HepG2 (cell line): ENCODE data around the gene TRPV5. TPM values are rescaled to one million over a fixed set of nuclear protein-coding genes. Genes with fewer than 3 reads are reported as not detected.

Source experiments
- ATAC-seq: fragments of 200-7000 bp; cut with Tn5 transposase; 3 replicates; pipeline ENCODE4 v1.9.1; 2020; ENCODE audit warnings: mild to moderate bottlenecking, moderate library complexity
- BruUV-seq: library from RNA; stranded (reverse); fragments of 400-500 nt; replicated peaks from 2 replicates; lab custom pipeline; 2021; lab: Mats Ljungman, UMichigan
- CTCF ChIA-PET: fragments of 300-600 bp; formaldehyde crosslinking; extraction: SDS; loops from one replicate; lab custom pipeline; 2021; ENCODE audit warnings: low total read pairs, inconsistent platforms, low intra/inter-chr PET ratio; lab: Yijun Ruan, JAX
- POLR2A ChIA-PET: fragments of 350-600 bp; sonication (Branson Sonifier 250); formaldehyde crosslinking; loops from one replicate; lab custom pipeline; 2020; ENCODE audit warnings: antibody characterized with exemption, inconsistent platforms; lab: Yijun Ruan, JAX
- DNase-seq: peaks from one replicate; pipeline ENCODE4 v3.0.0-alpha.2; 2015; ENCODE audit warnings: low spot score
- FAIRE-seq: peaks from 3 replicates; lab custom pipeline; 2011; peaks lifted over from hg19 to GRCh38; lab: Jason Lieb, UNC
- H2AFZ ChIP-seq: one replicate; pipeline ENCODE4 v1.6.1; 2011; ENCODE audit warnings: low read length, inconsistent platforms
- H3K27ac ChIP-seq: fragments of 300-600 bp; 3 replicates; pipeline ENCODE4 v1.8.0; 2011; ENCODE audit warnings: mixed run types, mild to moderate bottlenecking, mixed read lengths, low read length, inconsistent platforms; ENCODE audit not compliant: insufficient read depth; ENCODE audit errors: extremely low read length
- H3K27me3 ChIP-seq, 2 experiments: fragments of 200-600 bp in 1 of 2; 2 replicates in 1 of 2; 3 replicates in 1 of 2; pipeline versions ENCODE4 v1.6.0 to v1.8.0; 2011; ENCODE audit warnings: low read length in 2 of 2, mild to moderate bottlenecking in 2 of 2, moderate library complexity in 2 of 2, inconsistent platforms in 1 of 2; ENCODE audit not compliant: insufficient read depth in 2 of 2, control insufficient read depth in 1 of 2
- H3K36me3 ChIP-seq, 2 experiments: fragments of 200-600 bp in 1 of 2; replicated peaks in 1 of 2; 2 replicates in 1 of 2; 3 replicates in 1 of 2; pipeline versions ENCODE4 v1.5.1 to v1.8.0; 2011; ENCODE audit warnings: low read length in 2 of 2, inconsistent platforms in 1 of 2; ENCODE audit not compliant: insufficient read depth in 2 of 2, control insufficient read depth in 1 of 2
- H3K4me1 ChIP-seq: 2 replicates; pipeline ENCODE4 v1.5.1; 2012; ENCODE audit warnings: low read length, inconsistent platforms; ENCODE audit not compliant: insufficient read depth
- H3K4me2 ChIP-seq: 2 replicates; pipeline ENCODE4 v1.6.0; 2011; ENCODE audit warnings: low read depth, low read length, inconsistent platforms
- H3K4me3 ChIP-seq, 3 experiments: fragments of 200-600 bp in 1 of 3; sonication (generic), shearing (Covaris generic) in 1 of 3; replicated peaks in 1 of 3; 2 replicates each; pipeline ENCODE4 v1.5.1; 2011 to 2016; ENCODE audit warnings: low read length in 3 of 3, inconsistent platforms in 2 of 3, low read depth in 2 of 3, mild to moderate bottlenecking in 2 of 3, control low read depth in 1 of 3, mixed read lengths in 1 of 3; ENCODE audit not compliant: insufficient read depth in 1 of 3
- H3K79me2 ChIP-seq: one replicate; pipeline ENCODE4 v1.6.1; 2011; ENCODE audit warnings: low read length, inconsistent platforms; ENCODE audit not compliant: insufficient read depth
- H3K9ac ChIP-seq: 2 replicates; pipeline ENCODE4 v1.6.0; 2011; ENCODE audit warnings: mild to moderate bottlenecking, low read depth, low read length, inconsistent platforms; ENCODE audit not compliant: insufficient read depth
- H3K9me3 ChIP-seq: 2 replicates; pipeline ENCODE4 v1.5.1; 2012; ENCODE audit warnings: mild to moderate bottlenecking, low read length
- H4K20me1 ChIP-seq: 2 replicates; pipeline ENCODE4 v1.6.0; 2011; ENCODE audit warnings: inconsistent platforms, mild to moderate bottlenecking, low read length, moderate library complexity; ENCODE audit not compliant: insufficient read depth
- CREB1 ChIP-seq, 2 experiments: fragments of 450-650 bp in 1 of 2; IDR thresholded peaks; 2 replicates each; pipeline ENCODE4 v1.6.1; 2016 to 2017; ENCODE audit warnings: control low read depth in 1 of 2, mild to moderate bottlenecking in 1 of 2, missing compliant biosample characterization in 1 of 2, missing genetic modification characterization in 1 of 2
- FOSL1 ChIP-seq: sonication (generic); formaldehyde crosslinking; IDR thresholded peaks from 2 replicates; pipeline ENCODE4 v1.9.0; 2021; ENCODE audit warnings: missing genetic modification reagents, borderline replicate concordance
- GLI4 ChIP-seq: sonication (generic); formaldehyde crosslinking; IDR thresholded peaks from 2 replicates; pipeline ENCODE4 v1.5.1; 2020; ENCODE audit warnings: missing genetic modification reagents, mild to moderate bottlenecking, moderate library complexity, borderline replicate concordance
- KDM2A ChIP-seq: sonication (generic); formaldehyde crosslinking; IDR thresholded peaks from 2 replicates; pipeline ENCODE4 v1.4.0; 2020; ENCODE audit warnings: low read depth, missing genetic modification reagents, borderline replicate concordance
- MTF2 ChIP-seq: sonication (generic); formaldehyde crosslinking; IDR thresholded peaks from 2 replicates; pipeline ENCODE4 v1.5.0; 2020; ENCODE audit warnings: missing genetic modification reagents, borderline replicate concordance
- NFE2L2 ChIP-seq: fragments of 150-350 bp; IDR thresholded peaks from 2 replicates; pipeline ENCODE4 v1.6.1; 2014; ENCODE audit warnings: low read length
- RARA ChIP-seq: IDR thresholded peaks from 2 replicates; pipeline ENCODE4 v1.6.1; 2016; ENCODE audit warnings: missing genetic modification reagents, missing compliant biosample characterization
- SMAD9 ChIP-seq: sonication (generic); formaldehyde crosslinking; IDR thresholded peaks from 2 replicates; pipeline ENCODE4 v1.5.1; 2020; ENCODE audit warnings: mild to moderate bottlenecking, missing genetic modification reagents
- ZBTB14 ChIP-seq: sonication (generic); formaldehyde crosslinking; IDR thresholded peaks from 2 replicates; pipeline ENCODE4 v1.4.0; 2020; ENCODE audit warnings: missing genetic modification reagents
- ZNF160 ChIP-seq: sonication (generic); formaldehyde crosslinking; IDR thresholded peaks from 2 replicates; pipeline ENCODE4 v1.8.0; 2022; ENCODE audit warnings: mild to moderate bottlenecking, inconsistent platforms, missing genetic modification reagents
- ZNF235 ChIP-seq: sonication (generic); formaldehyde crosslinking; IDR thresholded peaks from 2 replicates; pipeline ENCODE4 v1.8.1; 2023; ENCODE audit warnings: mild to moderate bottlenecking, missing genetic modification reagents, borderline replicate concordance
- ZNF343 ChIP-seq: sonication (generic); formaldehyde crosslinking; IDR thresholded peaks from 2 replicates; pipeline ENCODE4 v1.4.0; 2020; ENCODE audit warnings: mild to moderate bottlenecking, missing genetic modification reagents
- ZNF570 ChIP-seq: sonication (generic); formaldehyde crosslinking; IDR thresholded peaks from 2 replicates; pipeline ENCODE4 v1.4.0; 2020; ENCODE audit warnings: mild to moderate bottlenecking, missing genetic modification reagents, borderline replicate concordance
- ZNF839 ChIP-seq: sonication (generic); formaldehyde crosslinking; IDR thresholded peaks from 2 replicates; pipeline ENCODE4 v1.4.0; 2020; ENCODE audit warnings: missing genetic modification reagents, mild to moderate bottlenecking, borderline replicate concordance
- ZSCAN31 ChIP-seq: sonication (generic); formaldehyde crosslinking; IDR thresholded peaks from 2 replicates; pipeline ENCODE4 v1.5.0; 2020; ENCODE audit warnings: low read depth, mild to moderate bottlenecking, missing genetic modification reagents
- WGBS: methylation state at CpG from one replicate; pipeline ENCODE4 v1.1.6; 2017; ENCODE audit warnings: low lambda C conversion rate; 5-methylcytosine and 5-hydroxymethylcytosine counted together
- in situ Hi-C: cut with HindIII; loops from 2 replicates; pipeline ENCODE4 v1.10.0; 2017; ENCODE audit warnings: low pct_unique_long_range_greater_than_20kb; ENCODE audit not compliant: extremely low pct_ligation_motif_present
- intact Hi-C: fragments of 100-400 bp; cut with micrococcal nuclease; formaldehyde crosslinking; loops from one replicate; pipeline ENCODE4 v1.10.0; 2022; ENCODE audit not compliant: unreplicated experiment
- polyA plus RNA-seq, 8 experiments: library from polyadenylated mRNA; depleted of rRNA in 3 of 8; stranded (reverse) in 7 of 8; unstranded in 1 of 8; fragments of >200 nt; fragmentation: Illumina TruSeq in 4 of 8; extraction: Trizol in 4 of 8; gene quantifications; 2 replicates each; pipeline versions ENCODE4 v1.2.1 to v1.2.3, GENCODE V29; 2011 to 2016; ENCODE audit warnings: low read depth in 4 of 8, missing spikeins in 1 of 8, mixed read lengths in 1 of 8; ENCODE audit not compliant: insufficient read depth in 1 of 8
- total RNA-seq, 5 experiments: library from RNA; depleted of rRNA; stranded (reverse); fragments of >200 nt; fragmentation: Illumina TruSeq; extraction: Trizol; gene quantifications; 2 replicates each; pipeline ENCODE4 v1.2.3, GENCODE V29; 2016; ENCODE audit warnings: low read depth in 1 of 5

The TRPV5 gene
- total and polyA plus RNA-seq, 2 of the 13 experiments (the other 11 are each of a cell fraction or from before 2014, with no cell fraction given) = not detected

- no peak for FAIRE-seq
- POLR2A ChIA-PET = no interaction called here
- Histone ChIP-seq H3K36me3 (no peaks in the 10 kb centered on the region), H3K4me1 (no peaks in the 10 kb centered on the region), H3K9me3 (no peaks in the 10 kb centered on the region), H3K4me2 (no peak overlapping the region), H4K20me1 (no peaks in the 10 kb centered on the region), H3K27ac (no peak overlapping the region), H3K9ac (no peak overlapping the region), H3K4me3 (no peak overlapping the region), H3K79me2 (no peaks in the 10 kb centered on the region), H2AFZ (no peak overlapping the region), H3K27me3 (0 out of 5 replicates have a peak, but pooled peaks cover 0 to 1% of the 10 kb centered on the region in 2 experiments)
- CTCF ChIA-PET = no interaction called here
- BruUV-seq = no TSS peak
- intact Hi-C loops = no loop called here
- TF ChIP-seq ZNF570 (CRISPR knock-in tag) (no peak), CREB1 (IDR thresholded peaks at IDR 0.05) (no peak), CREB1 (CRISPR knock-in tag; IDR thresholded peaks at IDR 0.05) (no peak), ZSCAN31 (CRISPR knock-in tag) (no peak), RARA (CRISPR knock-in tag) (no peak)
- WGBS = 0% methylated on average over 3 of the region's 3 CpGs
- ATAC-seq = no peak
- DNase-seq = no peak
- in situ Hi-C loops = no loop called here
Observed at GRCh38 chr7:142913051-142913450, 20.5 kb downstream of the TRPV5 start.

GRCh38 chr7:142910481-142910880 lies 23.1 kb downstream of the TRPV5 start:
- no peaks in the 10 kb centered on the region; the same call in 1 of the 2 replicates for H3K9me3 ChIP-seq
- H4K20me1 ChIP-seq = no peaks in the 10 kb centered on the region
- 0 out of 5 replicates have a peak, but pooled peaks cover 0 to 1% of the 10 kb centered on the region in 2 experiments for H3K27me3 ChIP-seq
- ATAC-seq (no peak), DNase-seq (no peak), FAIRE-seq (no peak)
- no peak overlapping the region for H3K27ac ChIP-seq
- 2% methylated on average over 2 of the region's 2 CpGs for WGBS
- H3K4me1 ChIP-seq = no peaks in the 10 kb centered on the region
- ChIA-PET CTCF (no interaction called here), POLR2A (no interaction called here)
- H3K4me3 ChIP-seq = no peak overlapping the region
- intact Hi-C loops = no loop called here
- no peak overlapping the region for H2AFZ ChIP-seq
- no TSS peak for BruUV-seq
- no peaks in the 10 kb centered on the region for H3K36me3 ChIP-seq
- H3K4me2 ChIP-seq = no peak overlapping the region
- in situ Hi-C loops = no loop called here
- no peaks in the 10 kb centered on the region for H3K79me2 ChIP-seq
- H3K9ac ChIP-seq = no peak overlapping the region
- TF ChIP-seq ZBTB14 (CRISPR knock-in tag) (no peak), ZNF839 (CRISPR knock-in tag) (no peak), MTF2 (CRISPR knock-in tag) (no peak), ZNF235 (no peak), NFE2L2 (no peak), ZNF160 (CRISPR knock-in tag) (no peak), ZNF343 (CRISPR knock-in tag) (no peak), KDM2A (CRISPR knock-in tag) (no peak), GLI4 (CRISPR knock-in tag) (no peak), FOSL1 (no peak), SMAD9 (CRISPR knock-in tag) (no peak)
